Keratinocyte (primary cell): Measurements from ENCODE around the gene AGTPBP1. TPM values are rescaled to one million over a fixed set of nuclear protein-coding genes. Genes with fewer than 3 reads are reported as not detected.

ENCODE experiments used
- DNase-seq: peaks from one replicate; pipeline ENCODE4 v3.0.0-alpha.2; 2011; ENCODE audit warnings: low read depth, missing footprints, low spot score
- FAIRE-seq: peaks from 2 replicates; lab custom pipeline; 2011; peaks lifted over from hg19 to GRCh38; lab: Jason Lieb, UNC
- H2AFZ ChIP-seq: 2 replicates; pipeline ENCODE4 v1.6.0; 2012; ENCODE audit warnings: low read length, control low read depth, inconsistent platforms; ENCODE audit not compliant: control insufficient read depth
- H3K27ac ChIP-seq: 2 replicates; pipeline ENCODE4 v1.5.1; 2011; ENCODE audit warnings: low read length; ENCODE audit not compliant: control insufficient read depth, insufficient read depth
- H3K27me3 ChIP-seq: 3 replicates; pipeline ENCODE4 v1.6.0; 2011; ENCODE audit warnings: low read length; ENCODE audit not compliant: control insufficient read depth, insufficient read depth; ENCODE audit errors: extremely low read depth
- H3K36me3 ChIP-seq, 2 experiments: 2 replicates in 1 of 2; 3 replicates in 1 of 2; pipeline ENCODE4 v1.5.1; 2011; ENCODE audit warnings: low read length in 2 of 2, mild to moderate bottlenecking in 1 of 2; ENCODE audit not compliant: control insufficient read depth in 2 of 2, insufficient read depth in 2 of 2; ENCODE audit errors: extremely low read depth in 1 of 2
- H3K4me1 ChIP-seq: 3 replicates; pipeline ENCODE4 v1.5.1; 2011; ENCODE audit warnings: low read length; ENCODE audit not compliant: control insufficient read depth, insufficient read depth; ENCODE audit errors: extremely low read depth
- H3K4me2 ChIP-seq: 3 replicates; pipeline ENCODE4 v1.6.0; 2011; ENCODE audit warnings: low read depth, low read length; ENCODE audit not compliant: control insufficient read depth, insufficient read depth; ENCODE audit errors: extremely low read depth
- H3K4me3 ChIP-seq, 3 experiments: fragments of 200-600 bp in 1 of 3; sonication (generic) in 1 of 3; 2 replicates in 2 of 3; 3 replicates in 1 of 3; pipeline ENCODE4 v1.5.1; 2011 to 2016; ENCODE audit warnings: low read length in 3 of 3, mild to moderate bottlenecking in 3 of 3, control low read depth in 2 of 3, inconsistent platforms in 1 of 3, low read depth in 1 of 3, mixed read lengths in 1 of 3, mixed run types in 1 of 3, moderate library complexity in 1 of 3; ENCODE audit not compliant: control insufficient read depth in 2 of 3, insufficient read depth in 2 of 3; ENCODE audit errors: extremely low read depth in 1 of 3
- H3K79me2 ChIP-seq: 2 replicates; pipeline ENCODE4 v1.6.0; 2012; ENCODE audit warnings: low read length; ENCODE audit not compliant: control insufficient read depth, insufficient read depth
- H3K9ac ChIP-seq: 3 replicates; pipeline ENCODE4 v1.6.0; 2011; ENCODE audit warnings: low read length; ENCODE audit not compliant: control insufficient read depth, insufficient read depth; ENCODE audit errors: extremely low read depth
- H3K9me1 ChIP-seq: 3 replicates; pipeline ENCODE4 v1.6.0; 2011; ENCODE audit warnings: low read length; ENCODE audit not compliant: control insufficient read depth, insufficient read depth; ENCODE audit errors: extremely low read depth
- H3K9me3 ChIP-seq: 2 replicates; pipeline ENCODE4 v1.5.1; 2012; ENCODE audit warnings: low read depth, low read length; ENCODE audit not compliant: control insufficient read depth
- H4K20me1 ChIP-seq: 3 replicates; pipeline ENCODE4 v1.6.0; 2011; ENCODE audit warnings: low read length; ENCODE audit not compliant: control insufficient read depth, insufficient read depth; ENCODE audit errors: extremely low read depth
- CTCF ChIP-seq, 3 experiments: IDR thresholded peaks in 1 of 3; conservative IDR thresholded peaks in 1 of 3; optimal IDR thresholded peaks in 1 of 3; 2 replicates in 2 of 3; 3 replicates in 1 of 3; pipeline versions ENCODE3 to v1.5.1; 2011; ENCODE audit warnings: low read length in 3 of 3, mild to moderate bottlenecking in 3 of 3, moderate library complexity in 2 of 3, control low read depth in 1 of 3, inconsistent platforms in 1 of 3; ENCODE audit not compliant: insufficient read depth in 2 of 3; ENCODE audit errors: extremely low read depth in 1 of 3
- EZH2 ChIP-seq: IDR thresholded peaks from one replicate; pipeline ENCODE4 v1.6.1; 2012; ENCODE audit warnings: inconsistent platforms, mild to moderate bottlenecking, low read length, moderate library complexity
- dilution Hi-C: fragments of 300-500 bp; cut with MboI; formaldehyde crosslinking; loops from one replicate; pipeline ENCODE4 v1.7.0; 2020; ENCODE audit warnings: low sequenced_read_pairs; ENCODE audit not compliant: extremely low pct_ligation_motif_present
- polyA plus RNA-seq, 5 experiments: library from polyadenylated mRNA; depleted of rRNA in 3 of 5; stranded (reverse) in 3 of 5; stranded (forward) in 1 of 5; unstranded in 1 of 5; fragments of >200 nt; gene quantifications; 1 replicate in 1 of 5; 2 replicates in 3 of 5; 3 replicates in 1 of 5; pipeline versions ENCODE4 v1.2.1 to v1.2.3, GENCODE V29; 2011 to 2012; ENCODE audit warnings: missing spikeins in 2 of 5, low read depth in 1 of 5, low replicate concordance in 1 of 5

Gene AGTPBP1
- polyA plus RNA-seq, 1 donor (not counting 4 experiments of a cell fraction or from before 2014, with no cell fraction given): 11.1 TPM

- H4K20me1 ChIP-seq: no peaks in the 10 kb centered on the region
- DNase-seq (no peak), FAIRE-seq (no peak)
- H3K27me3 ChIP-seq: no peaks in the 10 kb centered on the region
- H3K4me2 ChIP-seq: no peak overlapping the region
- no peaks in the 10 kb centered on the region for H3K79me2 ChIP-seq
- H2AFZ ChIP-seq: no peak overlapping the region
- no peaks in the 10 kb centered on the region for H3K9me1 ChIP-seq
- TF ChIP-seq CTCF (optimal IDR thresholded peaks at IDR 0.05 in 1 of 3, IDR thresholded peaks at IDR 0.05 in 1 of 3, conservative IDR thresholded peaks at IDR 0.05 in 1 of 3; ENCODE audit: extremely low read depth in 1 of 3, insufficient read depth in 2 of 3, low read length in 3 of 3) (no peak), EZH2 (no peak)
- H3K4me1 ChIP-seq: no peaks in the 10 kb centered on the region
- no peaks in the 10 kb centered on the region for H3K36me3 ChIP-seq
- no peaks in the 10 kb centered on the region for H3K9me3 ChIP-seq
- H3K9ac ChIP-seq: no peak overlapping the region
- H3K4me3 ChIP-seq: no peak overlapping the region
- no peak overlapping the region for H3K27ac ChIP-seq
- dilution Hi-C loops: no loop called here
Measured at GRCh38 chr9:85617141-85617670, 124.5 kb downstream of the AGTPBP1 start.

- dilution Hi-C loops: no loop called here
- DNase-seq: no peak
- Histone ChIP-seq H3K27ac (no peak overlapping the region), H3K79me2 (no peaks in the 10 kb centered on the region), H4K20me1 (no peaks in the 10 kb centered on the region), H3K4me3 (no peak overlapping the region), H3K9ac (no peak overlapping the region), H3K9me1 (no peaks in the 10 kb centered on the region), H3K4me1 (no peaks in the 10 kb centered on the region), H3K9me3 (no peaks in the 10 kb centered on the region), H2AFZ (no peak overlapping the region), H3K4me2 (no peak overlapping the region), H3K27me3 (no peaks in the 10 kb centered on the region), H3K36me3 (no peaks in the 10 kb centered on the region)
- TF ChIP-seq CTCF (optimal IDR thresholded peaks at IDR 0.05 in 1 of 3, IDR thresholded peaks at IDR 0.05 in 1 of 3, conservative IDR thresholded peaks at IDR 0.05 in 1 of 3; ENCODE audit: extremely low read depth in 1 of 3, insufficient read depth in 2 of 3, low read length in 3 of 3): no peak
- no peak for TF ChIP-seq EZH2
- no peak for FAIRE-seq
Measured at GRCh38 chr9:85615792-85616191, 126.0 kb downstream of the AGTPBP1 start.
